Type B pancreatic cell (in vitro differentiated cells): ENCODE results near the gene SCYGR8. TPM values are rescaled to one million over a fixed set of nuclear protein-coding genes. Genes with fewer than 3 reads are reported as not detected.

Source experiments
- DNase-seq: peaks from one replicate; pipeline ENCODE4 v3.0.0; 2021; ENCODE audit warnings: mixed read lengths; ENCODE audit not compliant: unreplicated experiment; ENCODE audit errors: extremely low spot score
- H3K27ac Mint-ChIP-seq: 2 replicates; pipeline ENCODE4 v1.8.0; 2021; ENCODE audit warnings: mild to moderate bottlenecking, mixed read lengths
- H3K27me3 Mint-ChIP-seq: 2 replicates; pipeline ENCODE4 v1.8.0; 2021; ENCODE audit warnings: mixed read lengths
- H3K36me3 Mint-ChIP-seq: 2 replicates; pipeline ENCODE4 v1.8.0; 2021; ENCODE audit warnings: mixed read lengths
- H3K4me1 Mint-ChIP-seq: one replicate; pipeline ENCODE4 v1.8.0; 2021; ENCODE audit warnings: mixed read lengths; ENCODE audit not compliant: unreplicated experiment
- H3K4me3 Mint-ChIP-seq: 2 replicates; pipeline ENCODE4 v1.8.0; 2021; ENCODE audit warnings: mild to moderate bottlenecking, mixed read lengths
- H3K9me3 Mint-ChIP-seq: 2 replicates; pipeline ENCODE4 v1.8.0; 2021; ENCODE audit warnings: mixed read lengths
- CTCF ChIP-seq: fragments of 200-600 bp; sonication (generic); conservative IDR thresholded peaks from 2 replicates; pipeline ENCODE4 v1.5.0; 2021; ENCODE audit warnings: antibody characterized with exemption, mild to moderate bottlenecking
- total RNA-seq: library from RNA; stranded (reverse); gene quantifications from 2 replicates; pipeline ENCODE4 v1.2.1, GENCODE V29; 2021; ENCODE audit warnings: low replicate concordance

The SCYGR8 gene
- total RNA-seq, 1 donor from 2014 or later, result not detected

GRCh38 chr2:227765788-227766372, 20.2 kb downstream of the SCYGR8 start:
- DNase-seq, result no peak
- peak overlapping the region; percentile 41 for H3K27ac Mint-ChIP-seq
- peaks cover 12% of the 10 kb centered on the region for H3K4me1 Mint-ChIP-seq
- no peak overlapping the region for H3K4me3 Mint-ChIP-seq
- H3K36me3 Mint-ChIP-seq, result no peaks in the 10 kb centered on the region
- H3K9me3 Mint-ChIP-seq, result no peaks in the 10 kb centered on the region
- no peaks in the 10 kb centered on the region for H3K27me3 Mint-ChIP-seq
- no peak for TF ChIP-seq CTCF

- H3K4me3 Mint-ChIP-seq, result no peak overlapping the region
- no peaks in the 10 kb centered on the region for H3K36me3 Mint-ChIP-seq
- no peaks in the 10 kb centered on the region for H3K9me3 Mint-ChIP-seq
- H3K4me1 Mint-ChIP-seq, result peaks cover 12% of the 10 kb centered on the region
- DNase-seq, result peak; percentile 79
- no peaks in the 10 kb centered on the region for H3K27me3 Mint-ChIP-seq
- peak overlapping the region; percentile 41 for H3K27ac Mint-ChIP-seq
- TF ChIP-seq CTCF, result peak; percentile 93
Measured at GRCh38 chr2:227766373-227766883, 20.7 kb downstream of the SCYGR8 start.

GRCh38 chr2:227767830-227768229, 22.1 kb downstream of the SCYGR8 start:
- Mint-ChIP-seq H3K4me3 (no peak overlapping the region), H3K27me3 (no peaks in the 10 kb centered on the region), H3K27ac (no peak overlapping the region), H3K9me3 (no peaks in the 10 kb centered on the region), H3K36me3 (no peaks in the 10 kb centered on the region), H3K4me1 (peaks cover 12% of the 10 kb centered on the region)
- no peak for DNase-seq
- TF ChIP-seq CTCF, result no peak

DNA sequence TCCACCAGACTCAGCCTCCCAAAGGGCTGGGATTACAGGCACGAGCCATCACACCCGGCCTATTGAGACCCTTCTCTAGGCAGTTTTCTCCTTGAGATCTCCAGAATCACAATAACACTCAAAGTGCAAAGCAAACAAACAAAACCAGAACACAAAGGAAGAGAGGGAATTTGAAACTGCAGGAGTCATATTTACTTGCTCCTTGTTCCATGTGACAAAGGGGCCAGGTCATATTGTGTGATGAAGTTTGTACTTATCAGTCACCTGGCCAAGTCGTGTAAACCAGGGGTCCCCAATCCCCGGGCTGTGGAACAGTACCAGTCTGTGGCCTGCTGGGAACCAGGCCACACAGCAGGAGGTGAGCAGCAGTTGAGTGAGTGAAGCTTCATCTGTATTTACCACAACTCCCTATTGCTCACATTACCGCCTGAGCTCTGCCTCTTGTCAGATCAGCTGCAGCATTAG, 26.5 kb downstream of the SCYGR8 start:
- no peaks in the 10 kb centered on the region for H3K36me3 Mint-ChIP-seq
- no peak overlapping the region for H3K4me3 Mint-ChIP-seq
- H3K27ac Mint-ChIP-seq, result no peak overlapping the region
- TF ChIP-seq CTCF, result no peak
- no peaks in the 10 kb centered on the region for H3K9me3 Mint-ChIP-seq
- no peak for DNase-seq
- H3K4me1 Mint-ChIP-seq, result no peaks in the 10 kb centered on the region
- no peaks in the 10 kb centered on the region for H3K27me3 Mint-ChIP-seq

DNA sequence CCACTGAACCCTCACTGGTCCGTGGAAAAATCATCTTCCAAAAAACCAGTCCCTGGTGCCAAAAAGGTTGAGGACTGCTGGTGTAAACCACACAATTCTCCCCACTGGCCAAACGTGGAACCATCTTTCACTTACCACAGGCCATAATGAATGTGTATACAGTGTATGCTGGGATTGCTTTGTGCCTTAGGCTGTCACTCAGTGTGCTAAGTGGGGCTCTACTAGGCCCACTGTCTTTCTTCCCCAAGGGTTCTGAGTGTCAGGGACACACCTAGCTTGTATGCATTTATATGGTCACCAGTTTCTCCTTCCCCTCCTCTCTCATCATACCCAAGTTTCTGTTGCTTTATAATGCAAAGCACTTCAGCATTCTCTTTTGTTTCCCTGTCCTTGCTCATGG, 27.2 kb downstream of the SCYGR8 start:
- no peaks in the 10 kb centered on the region for H3K9me3 Mint-ChIP-seq
- H3K27me3 Mint-ChIP-seq, result no peaks in the 10 kb centered on the region
- TF ChIP-seq CTCF, result no peak
- no peaks in the 10 kb centered on the region for H3K36me3 Mint-ChIP-seq
- DNase-seq, result no peak
- H3K4me1 Mint-ChIP-seq, result no peaks in the 10 kb centered on the region
- H3K27ac Mint-ChIP-seq, result no peak overlapping the region
- H3K4me3 Mint-ChIP-seq, result no peak overlapping the region
